ENCODE data around the gene TNFSF8.

DNA sequence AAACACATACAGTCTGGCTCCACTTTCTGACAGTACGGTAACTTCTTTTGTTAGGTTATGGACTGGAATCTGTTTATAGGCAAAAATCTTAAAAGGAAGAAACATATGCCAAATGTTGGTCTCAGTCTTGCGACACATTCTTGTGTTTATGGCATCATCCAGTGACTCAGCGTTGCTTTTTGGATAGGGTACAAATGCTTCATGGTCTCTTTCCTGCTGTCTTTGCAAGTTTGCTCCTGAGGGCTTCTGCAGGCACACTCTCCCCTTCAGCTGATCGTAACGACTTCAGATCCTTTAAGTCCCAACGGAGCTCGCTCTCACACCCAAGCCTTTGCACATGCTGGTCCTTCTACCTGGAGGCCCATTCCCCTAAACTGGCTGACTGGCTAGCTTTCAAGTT is 23.6 kb upstream of the TNFSF8 start:
- TF ChIP-seq KDM5A (IDR thresholded peaks at IDR 0.05; ENCODE audit: low read length) (no peak), CEBPB (IDR thresholded peaks at IDR 0.05; ENCODE audit: low read depth, low read length) (no peak), CHD2 (IDR thresholded peaks at IDR 0.05; ENCODE audit: low read length) (no peak), BACH1 (IDR thresholded peaks at IDR 0.05; ENCODE audit: low read length) (no peak), POLR2AphosphoS5 (IDR thresholded peaks at IDR 0.05; ENCODE audit: low read depth, low read length) (no peak)

Data from H1 (cell line).